CD14-positive monocyte (primary cell): ENCODE data around the gene PTGDS. TPM values are rescaled to one million over a fixed set of nuclear protein-coding genes. Genes with fewer than 3 reads are reported as not detected.

ENCODE experiments used
- DNase-seq, 3 donors: peaks; one replicate each; pipeline ENCODE4 v3.0.0-alpha.2; 2011 to 2022
- H2AFZ ChIP-seq: 2 replicates; pipeline ENCODE4 v1.6.0; 2012; ENCODE audit warnings: mild to moderate bottlenecking, low read depth, low read length, inconsistent platforms; ENCODE audit not compliant: insufficient read depth, poor library complexity, severe bottlenecking
- H3K27ac ChIP-seq, 2 donors: 1 replicate in 1 of 2; 2 replicates in 1 of 2; pipeline ENCODE4 v1.5.1; 2012 to 2013; ENCODE audit warnings: low read length in 2 of 2, control low read depth in 1 of 2, inconsistent platforms in 1 of 2, low read depth in 1 of 2, mild to moderate bottlenecking in 1 of 2
- H3K27me3 ChIP-seq, 2 donors: one replicate each; pipeline versions ENCODE4 v1.6.0 to v1.6.1; 2011 to 2013; ENCODE audit warnings: low read length in 2 of 2; ENCODE audit not compliant: control insufficient read depth in 2 of 2, insufficient read depth in 2 of 2
- H3K36me3 ChIP-seq, 2 donors: replicated peaks in 1 of 2; 1 replicate in 1 of 2; 2 replicates in 1 of 2; pipeline versions ENCODE4 v1.5.1 to v1.6.1; 2012 to 2013; ENCODE audit warnings: low read length in 2 of 2, control low read depth in 1 of 2, inconsistent platforms in 1 of 2, mild to moderate bottlenecking in 1 of 2; ENCODE audit not compliant: insufficient read depth in 2 of 2, control insufficient read depth in 1 of 2
- H3K4me1 ChIP-seq, 2 donors: 1 replicate in 1 of 2; 2 replicates in 1 of 2; pipeline versions ENCODE4 v1.5.1 to v1.6.1; 2012 to 2013; ENCODE audit warnings: low read length in 2 of 2, control low read depth in 1 of 2, inconsistent platforms in 1 of 2, mild to moderate bottlenecking in 1 of 2, moderate library complexity in 1 of 2; ENCODE audit not compliant: insufficient read depth in 2 of 2, control insufficient read depth in 1 of 2
- H3K4me2 ChIP-seq: replicated peaks from 2 replicates; pipeline ENCODE3; 2012; ENCODE audit warnings: low read length, moderate library complexity, mild to moderate bottlenecking; ENCODE audit not compliant: poor library complexity, severe bottlenecking; ENCODE audit errors: extremely low read depth
- H3K4me3 ChIP-seq, 3 experiments: fragments of 200-600 bp in 1 of 3; sonication (generic) in 1 of 3; replicated peaks in 1 of 3; 1 replicate in 2 of 3; 2 replicates in 1 of 3; pipeline ENCODE4 v1.5.1; 2011 to 2013; ENCODE audit warnings: low read length in 3 of 3, mild to moderate bottlenecking in 3 of 3, control low read depth in 2 of 3, low read depth in 2 of 3, inconsistent platforms in 1 of 3, moderate library complexity in 1 of 3
- H3K79me2 ChIP-seq: 2 replicates; pipeline ENCODE4 v1.6.0; 2012; ENCODE audit warnings: mild to moderate bottlenecking, control low read depth, inconsistent platforms, low read length, moderate library complexity; ENCODE audit not compliant: insufficient read depth
- H3K9ac ChIP-seq: 2 replicates; pipeline ENCODE4 v1.6.0; 2017; ENCODE audit warnings: low read length, mild to moderate bottlenecking; ENCODE audit not compliant: insufficient read depth, poor library complexity, severe bottlenecking
- H3K9me3 ChIP-seq, 2 donors: replicated peaks in 1 of 2; 1 replicate in 1 of 2; 2 replicates in 1 of 2; pipeline versions ENCODE4 v1.5.1 to v1.6.1; 2012 to 2013; ENCODE audit warnings: low read length in 2 of 2, control low read depth in 1 of 2; ENCODE audit not compliant: control insufficient read depth in 1 of 2, insufficient read depth in 1 of 2
- H4K20me1 ChIP-seq: 2 replicates; pipeline ENCODE4 v1.6.0; 2012; ENCODE audit warnings: mild to moderate bottlenecking, low read length, control low read depth, moderate library complexity; ENCODE audit not compliant: insufficient read depth
- H3K27ac Mint-ChIP-seq, 7 donors: one replicate each; pipeline ENCODE4 v1.8.0; 2020; ENCODE audit warnings: mild to moderate bottlenecking in 7 of 7, mixed read lengths in 7 of 7, moderate library complexity in 6 of 7, inconsistent platforms in 2 of 7
- H3K27me3 Mint-ChIP-seq, 3 donors: one replicate each; pipeline ENCODE4 v1.8.0; 2021 to 2022; ENCODE audit warnings: low read depth in 3 of 3, mild to moderate bottlenecking in 3 of 3, mixed read lengths in 3 of 3, moderate library complexity in 3 of 3, inconsistent platforms in 1 of 3
- H3K36me3 Mint-ChIP-seq, 2 donors: one replicate each; pipeline ENCODE4 v1.8.0; 2020; ENCODE audit warnings: mixed read lengths in 2 of 2, inconsistent platforms in 1 of 2, mild to moderate bottlenecking in 1 of 2
- H3K4me1 Mint-ChIP-seq: one replicate; pipeline ENCODE4 v1.8.0; 2020; ENCODE audit warnings: mild to moderate bottlenecking, mixed read lengths
- H3K4me3 Mint-ChIP-seq, 2 donors: one replicate each; pipeline ENCODE4 v1.8.0; 2020; ENCODE audit warnings: mild to moderate bottlenecking in 2 of 2, mixed read lengths in 2 of 2, moderate library complexity in 1 of 2
- H3K9me3 Mint-ChIP-seq, 7 donors: one replicate each; pipeline ENCODE4 v1.8.0; 2020 to 2022; ENCODE audit warnings: mixed read lengths in 7 of 7, mild to moderate bottlenecking in 6 of 7, moderate library complexity in 6 of 7, inconsistent platforms in 2 of 7
- CTCF ChIP-seq: fragments of 200-600 bp; IDR thresholded peaks from one replicate; pipeline ENCODE4 v1.8.0; 2022; ENCODE audit warnings: antibody characterized with exemption, mild to moderate bottlenecking
- WGBS: methylation state at CpG from one replicate; pipeline ENCODE4 v1.1.5; 2013; ENCODE audit warnings: missing lambda C conversion rate; ENCODE audit not compliant: insufficient coverage; 5-methylcytosine and 5-hydroxymethylcytosine counted together
- intact Hi-C, 2 donors: fragments of 100-400 bp; cut with micrococcal nuclease; formaldehyde crosslinking; loops; one replicate each; pipeline versions ENCODE4 v1.15.0 to v1.15.1; 2023
- polyA plus RNA-seq, 3 donors: library from polyadenylated mRNA; depleted of rRNA in 1 of 3; unstranded in 2 of 3; stranded (reverse) in 1 of 3; fragments of 300-500 nt in 2 of 3; fragments of >200 nt in 1 of 3; fragmentation: Illumina TruSeq in 2 of 3; gene quantifications; 1 replicate in 2 of 3; 2 replicates in 1 of 3; pipeline ENCODE4 v1.2.3, GENCODE V29; 2012 to 2021

The PTGDS gene
- polyA plus RNA-seq, 3 donors, result 0.34 to 1.5 TPM; not detected in 1

DNA sequence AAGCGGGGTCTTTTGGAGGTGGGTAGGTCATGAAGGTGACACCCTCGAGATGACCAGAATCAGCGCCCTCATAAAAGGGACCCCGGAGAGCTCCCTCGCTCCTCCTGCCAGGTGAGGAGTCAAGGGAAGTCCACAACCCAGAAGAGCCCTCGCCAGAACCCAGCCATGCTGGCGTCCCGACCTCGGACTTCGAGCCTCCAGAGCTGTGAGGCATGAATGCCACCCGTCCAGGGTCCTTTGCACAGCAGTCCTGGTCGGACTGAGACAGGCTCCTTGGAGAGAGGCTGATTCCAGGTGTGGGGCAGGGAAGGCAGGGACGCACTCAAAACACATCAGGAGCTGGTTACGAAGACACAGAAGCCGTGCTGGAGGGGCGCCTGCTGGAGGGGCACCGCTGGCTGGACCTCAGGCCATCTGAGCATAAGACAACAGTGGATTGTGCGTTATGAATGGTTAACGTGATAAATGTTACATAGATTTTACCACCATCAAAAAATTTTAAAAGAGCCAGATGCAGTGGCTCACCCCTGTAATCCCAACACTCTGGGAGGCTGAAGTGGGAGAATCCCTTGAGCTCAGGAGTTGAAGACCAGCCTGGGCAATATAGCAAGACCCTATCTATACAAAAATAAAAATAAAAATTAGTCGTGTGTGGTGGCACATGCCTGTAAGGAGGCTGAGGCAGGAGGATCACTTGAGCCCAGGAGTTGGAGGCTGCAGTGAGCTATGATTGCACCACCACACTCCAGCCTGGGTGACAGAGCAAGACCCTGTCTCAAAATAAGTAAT, 24.7 kb downstream of the PTGDS start:
- no peak for DNase-seq
- 87% methylated on average over 16 of the region's 20 CpGs for WGBS
- Histone ChIP-seq H3K4me2 (no peak overlapping the region), H3K4me3 (no peak overlapping the region), H3K9me3 (peaks cover 0 to 10% of the 10 kb centered on the region in 2 donors), H3K9ac (no peak overlapping the region), H3K36me3 (no peaks in the 10 kb centered on the region), H2AFZ (no peak overlapping the region), H4K20me1 (no peaks in the 10 kb centered on the region), H3K79me2 (no peaks in the 10 kb centered on the region), H3K4me1 (peaks cover 51 to 52% of the 10 kb centered on the region in 2 donors), H3K27me3 (peaks cover 0 to 10% of the 10 kb centered on the region in 2 donors), H3K27ac (no peak overlapping the region)
- Mint-ChIP-seq H3K9me3 (peaks cover 4 to 16% (median 8%) of the 10 kb centered on the region in 7 donors), H3K27ac (peak overlapping the region in 1 of 7 donors; percentile 18), H3K27me3 (peaks cover 13 to 21% (median 14%) of the 10 kb centered on the region in 3 donors), H3K36me3 (peaks cover 0 to 2% of the 10 kb centered on the region in 2 donors), H3K4me3 (no peak overlapping the region), H3K4me1 (peaks cover 49% of the 10 kb centered on the region)
- no peak for TF ChIP-seq CTCF
- intact Hi-C loops, result no loop called here

DNA sequence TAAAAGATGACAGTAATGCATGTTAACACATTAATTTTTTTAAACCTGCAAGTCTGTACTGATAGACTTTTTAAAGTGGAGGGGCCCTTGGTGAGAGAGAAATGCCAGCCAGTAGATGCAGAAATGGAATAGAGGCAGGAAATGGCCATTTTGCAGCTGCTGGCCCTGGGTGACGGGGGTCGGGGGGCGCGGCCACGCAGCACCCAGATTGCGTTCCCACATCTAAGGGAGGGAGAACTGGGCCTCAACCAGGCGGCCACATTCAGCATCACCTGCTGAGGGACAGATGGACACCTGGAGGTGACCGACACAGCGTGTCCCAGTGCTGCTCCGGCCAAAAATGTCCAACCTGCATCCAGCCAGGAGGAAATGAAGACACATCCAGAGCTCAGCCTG, 25.3 kb downstream of the PTGDS start:
- H3K4me3 Mint-ChIP-seq, result no peak overlapping the region
- no peak overlapping the region for H3K4me3 ChIP-seq
- TF ChIP-seq CTCF, result no peak
- H4K20me1 ChIP-seq, result no peaks in the 10 kb centered on the region
- no peaks in the 10 kb centered on the region for H3K36me3 ChIP-seq
- no peak overlapping the region for H3K4me2 ChIP-seq
- H2AFZ ChIP-seq, result no peak overlapping the region
- peaks cover 0 to 2% of the 10 kb centered on the region in 2 donors for H3K36me3 Mint-ChIP-seq
- intact Hi-C loops, result no loop called here
- no peak overlapping the region for H3K27ac Mint-ChIP-seq
- no peak overlapping the region for H3K27ac ChIP-seq
- H3K27me3 ChIP-seq, result peaks cover 0 to 4% of the 10 kb centered on the region in 2 donors
- H3K27me3 Mint-ChIP-seq, result peaks cover 11 to 16% (median 12%) of the 10 kb centered on the region in 3 donors
- no peak overlapping the region for H3K9ac ChIP-seq
- peaks cover 45 to 46% of the 10 kb centered on the region in 2 donors for H3K4me1 ChIP-seq
- peaks cover 46% of the 10 kb centered on the region for H3K4me1 Mint-ChIP-seq
- no peak for DNase-seq
- peaks cover 0 to 10% of the 10 kb centered on the region in 2 donors for H3K9me3 ChIP-seq
- H3K79me2 ChIP-seq, result no peaks in the 10 kb centered on the region
- WGBS, result 86% methylated on average over 10 of the region's 10 CpGs
- H3K9me3 Mint-ChIP-seq, result peaks cover 4 to 16% (median 8%) of the 10 kb centered on the region in 7 donors
